ENCODE data around the gene LIPF.
"Not testable (repeated sequence)": the region's sequence is repeated elsewhere in the genome, so short reads cannot be mapped to it uniquely, and the experiment has no call there.

The LIPF gene, protein sequence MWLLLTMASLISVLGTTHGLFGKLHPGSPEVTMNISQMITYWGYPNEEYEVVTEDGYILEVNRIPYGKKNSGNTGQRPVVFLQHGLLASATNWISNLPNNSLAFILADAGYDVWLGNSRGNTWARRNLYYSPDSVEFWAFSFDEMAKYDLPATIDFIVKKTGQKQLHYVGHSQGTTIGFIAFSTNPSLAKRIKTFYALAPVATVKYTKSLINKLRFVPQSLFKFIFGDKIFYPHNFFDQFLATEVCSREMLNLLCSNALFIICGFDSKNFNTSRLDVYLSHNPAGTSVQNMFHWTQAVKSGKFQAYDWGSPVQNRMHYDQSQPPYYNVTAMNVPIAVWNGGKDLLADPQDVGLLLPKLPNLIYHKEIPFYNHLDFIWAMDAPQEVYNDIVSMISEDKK

DNA sequence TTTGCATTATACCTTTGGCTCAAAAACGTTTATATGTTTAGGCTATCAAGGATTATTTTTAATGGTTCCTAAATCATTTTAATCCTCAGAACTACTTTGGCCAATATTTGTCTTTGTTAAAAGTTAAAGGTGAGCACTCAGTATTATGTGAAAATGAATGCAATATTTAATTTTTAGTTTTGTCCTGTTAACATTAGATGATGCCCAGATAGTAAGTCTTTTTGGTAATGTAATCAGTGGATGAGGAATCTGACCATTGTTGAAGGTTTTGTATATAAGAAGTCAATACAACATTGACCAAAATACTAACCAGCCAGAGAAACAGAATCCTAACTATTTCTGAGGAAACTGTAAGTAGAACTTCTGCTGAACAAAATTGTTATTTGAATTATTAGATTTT, at the start of gene LIPF:
TSS of gene LIPF (plus strand) at position 301 of the 400 bp plus-strand sequence. CDS start 2,856 bp downstream, outside the sequence.
- no peak for DNase-seq (ENCODE audit: low read depth in 2 of 2)

DNA sequence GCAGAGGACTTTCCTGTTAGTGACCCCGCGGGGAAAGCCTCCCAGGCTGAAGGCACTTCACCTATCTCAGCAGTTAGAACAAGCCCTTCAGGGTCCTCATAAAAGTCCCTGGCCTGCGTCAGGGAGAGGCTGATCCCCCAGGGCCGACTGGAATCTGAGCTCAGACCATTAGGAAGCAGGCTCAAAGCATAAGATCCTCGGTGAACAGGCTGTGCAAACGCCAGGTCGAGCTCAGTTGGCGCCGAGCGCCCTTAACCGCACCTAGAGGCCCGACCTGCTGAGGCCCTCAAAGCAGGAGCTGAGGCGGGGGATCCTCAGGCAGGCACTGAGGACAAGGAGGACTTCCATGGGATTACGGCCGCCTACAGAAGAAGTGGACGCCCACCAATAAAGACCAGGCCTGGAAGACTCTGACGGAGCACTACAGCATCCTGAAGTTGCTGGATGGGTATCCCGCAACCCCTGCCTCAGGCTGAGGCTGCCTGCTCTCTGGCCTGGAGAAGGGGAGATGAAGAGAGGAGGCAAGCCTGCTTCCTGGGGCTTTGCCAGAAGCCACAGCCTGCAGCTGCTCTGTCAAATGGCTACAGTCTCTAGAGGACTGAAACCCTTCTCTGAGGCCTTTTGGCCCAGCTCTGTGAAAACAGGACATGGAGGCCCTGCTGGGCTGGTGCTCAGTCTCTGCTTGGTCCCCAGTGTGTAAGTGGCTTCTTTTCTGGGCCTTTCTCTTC, 47.8 kb upstream of the LIPF start:
- no peak for DNase-seq (ENCODE audit: low read depth in 2 of 2)

DNA sequence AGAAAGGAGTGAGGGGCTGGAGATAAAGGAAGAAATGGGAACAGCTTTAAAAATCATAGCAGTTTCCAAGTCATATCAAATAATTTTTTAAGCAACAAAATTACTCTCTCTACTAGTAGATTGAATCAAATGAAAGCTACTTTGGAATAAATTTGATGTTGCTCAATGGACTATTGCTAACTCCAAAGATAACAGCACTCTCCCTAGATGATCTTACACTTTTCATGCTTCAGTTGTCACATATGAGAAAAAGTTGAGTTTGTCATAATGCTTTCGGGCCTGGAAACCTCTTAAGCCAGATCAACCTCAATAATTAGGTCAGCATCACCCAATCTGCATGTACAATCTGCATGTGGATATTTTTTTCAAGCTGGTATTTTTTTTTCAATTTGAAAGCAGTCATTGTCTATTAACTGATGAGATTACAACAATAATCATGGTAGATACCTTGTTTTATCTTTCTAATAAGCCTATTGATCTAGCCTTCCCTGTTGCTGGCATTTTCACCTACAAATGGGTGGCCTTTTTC, 46.4 kb upstream of the LIPF start:
- no peak for DNase-seq (ENCODE audit: low read depth in 2 of 2)

DNA sequence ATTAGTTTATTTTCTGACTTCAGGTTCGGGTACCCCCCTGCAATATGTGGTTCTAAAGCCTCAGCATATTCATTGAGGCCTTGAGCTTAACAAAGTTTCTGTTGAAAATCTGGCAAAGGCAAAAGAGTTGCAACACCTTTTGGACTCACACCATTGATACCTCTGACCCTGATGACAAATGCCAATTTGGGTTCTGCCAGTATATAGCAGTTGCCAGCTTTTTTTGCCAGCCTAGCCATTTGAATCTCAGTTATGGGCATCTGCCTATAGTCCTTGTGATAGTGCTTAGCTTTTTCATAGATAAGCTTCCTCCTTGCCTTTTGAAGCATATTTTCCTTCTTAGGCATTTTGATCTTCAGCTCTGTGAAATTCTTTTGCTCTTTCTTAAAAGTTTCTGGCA, 45.7 kb upstream of the LIPF start:
- DNase-seq (ENCODE audit: low read depth in 2 of 2) = no peak

DNA sequence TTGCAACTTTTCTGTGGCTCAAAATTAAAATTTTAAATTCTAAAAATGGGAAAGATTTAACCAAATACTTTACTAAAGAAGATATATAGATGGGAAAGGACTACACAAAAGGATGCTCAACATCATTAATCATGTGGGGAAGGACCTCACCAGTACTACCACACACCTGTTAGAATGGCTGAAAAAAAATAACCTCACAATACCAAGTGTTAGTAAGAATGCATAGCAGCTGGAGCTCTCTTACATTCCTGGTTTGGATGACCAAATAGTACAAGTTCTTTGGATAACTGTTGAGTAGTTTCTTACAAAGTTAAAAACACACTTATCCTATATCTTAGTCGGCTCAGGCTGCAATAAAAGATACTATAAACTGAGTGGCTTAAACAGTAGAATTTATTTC, 43.8 kb upstream of the LIPF start:
- DNase-seq (ENCODE audit: low read depth in 2 of 2) = no peak

DNA sequence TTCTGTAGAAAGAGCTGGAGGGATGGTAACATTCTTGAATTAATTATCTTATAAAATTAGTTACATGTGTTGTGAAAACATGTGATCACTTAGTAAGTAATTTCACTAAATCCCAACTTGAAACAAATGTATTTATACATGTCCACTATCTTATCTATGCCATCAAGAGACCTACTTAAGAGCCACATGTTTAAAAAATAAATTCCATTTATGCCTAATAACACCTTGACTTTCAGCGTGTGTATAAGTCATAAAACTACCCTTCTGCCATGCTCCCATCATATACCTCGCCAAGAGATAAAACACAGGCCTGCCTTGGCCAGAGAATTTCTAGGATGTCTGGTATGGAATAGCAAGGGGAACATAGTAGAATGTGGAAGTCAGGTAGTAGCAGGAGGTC, 40.4 kb upstream of the LIPF start:
- no peak for DNase-seq (ENCODE audit: low read depth in 2 of 2)

DNA sequence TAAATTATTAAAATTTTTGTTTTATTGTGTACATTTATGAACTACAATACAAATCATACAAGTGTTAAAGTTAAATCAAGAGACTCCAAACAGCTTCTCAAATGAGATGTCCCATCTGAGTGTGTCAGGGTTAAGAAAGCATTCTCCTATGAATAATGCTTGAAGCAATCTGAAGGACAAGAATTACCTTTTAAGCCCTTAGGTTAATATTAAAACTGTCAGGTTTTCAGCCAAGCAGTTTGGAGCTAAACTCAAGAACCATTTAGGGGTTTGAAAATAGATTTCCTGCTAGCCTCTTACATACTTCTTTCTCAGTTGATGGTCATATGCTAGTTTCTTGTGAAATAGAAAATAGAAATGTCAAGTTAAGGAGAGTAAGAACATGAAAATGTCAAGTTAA, 39.4 kb upstream of the LIPF start:
- no peak for DNase-seq (ENCODE audit: low read depth in 2 of 2)

DNA sequence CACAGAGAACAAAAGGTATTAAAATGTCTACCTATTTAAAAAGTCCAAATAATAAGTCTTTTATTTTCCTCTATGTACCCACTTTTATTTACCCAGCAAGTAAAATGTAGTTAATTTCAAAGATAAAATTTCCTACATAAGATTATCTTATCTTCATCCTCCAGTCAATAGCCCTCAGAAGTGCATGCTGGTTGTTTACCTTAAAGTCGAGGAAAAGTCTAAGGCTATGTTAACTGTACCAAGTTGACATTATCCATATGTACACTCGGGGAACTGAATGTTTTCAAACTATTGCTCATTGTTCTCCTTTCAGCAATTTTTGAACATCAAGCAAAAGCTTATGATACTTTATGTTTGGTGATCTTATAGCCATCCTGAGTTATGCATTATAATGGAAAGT, 24.1 kb upstream of the LIPF start:
- DNase-seq (ENCODE audit: low read depth in 2 of 2) = no peak

DNA sequence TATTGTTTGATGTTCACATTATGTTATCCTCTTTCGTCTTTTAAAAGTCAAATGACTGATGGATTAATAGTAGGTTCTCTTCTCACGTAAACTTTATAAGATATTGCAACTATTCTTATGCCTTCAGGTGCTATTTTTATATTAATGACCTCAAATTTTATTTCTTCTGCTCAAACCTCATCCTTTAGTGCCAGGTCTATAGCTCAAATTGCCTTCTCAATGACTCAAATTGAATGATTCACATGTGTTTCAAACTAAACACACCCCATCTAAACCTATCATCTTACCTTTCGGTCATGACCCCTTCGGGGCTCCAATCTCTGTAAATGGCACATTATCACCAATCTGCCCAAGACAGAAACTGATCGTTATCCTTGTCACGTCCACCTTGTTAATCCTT, 22.0 kb upstream of the LIPF start:
- no peak for DNase-seq (ENCODE audit: low read depth in 2 of 2)

DNA sequence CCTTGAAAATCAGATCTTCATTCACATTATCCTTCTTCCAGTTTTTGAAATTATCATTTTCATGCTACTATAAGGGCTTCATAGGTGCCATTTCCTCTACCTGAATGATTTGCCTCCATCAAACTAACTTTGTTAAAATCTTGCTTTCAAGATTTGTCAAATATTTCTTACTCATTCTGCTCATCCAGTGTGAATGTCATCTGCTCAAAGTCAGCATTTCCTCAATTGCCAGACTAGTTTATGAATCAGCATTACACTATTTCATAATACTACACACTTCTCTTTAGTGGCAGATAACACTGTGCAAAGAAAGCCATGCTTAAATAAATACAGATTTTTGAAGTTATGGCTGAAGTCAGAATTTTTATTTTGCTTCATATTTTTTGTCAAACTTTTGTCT, 21.3 kb upstream of the LIPF start:
- DNase-seq (ENCODE audit: low read depth in 2 of 2) = no peak

DNA sequence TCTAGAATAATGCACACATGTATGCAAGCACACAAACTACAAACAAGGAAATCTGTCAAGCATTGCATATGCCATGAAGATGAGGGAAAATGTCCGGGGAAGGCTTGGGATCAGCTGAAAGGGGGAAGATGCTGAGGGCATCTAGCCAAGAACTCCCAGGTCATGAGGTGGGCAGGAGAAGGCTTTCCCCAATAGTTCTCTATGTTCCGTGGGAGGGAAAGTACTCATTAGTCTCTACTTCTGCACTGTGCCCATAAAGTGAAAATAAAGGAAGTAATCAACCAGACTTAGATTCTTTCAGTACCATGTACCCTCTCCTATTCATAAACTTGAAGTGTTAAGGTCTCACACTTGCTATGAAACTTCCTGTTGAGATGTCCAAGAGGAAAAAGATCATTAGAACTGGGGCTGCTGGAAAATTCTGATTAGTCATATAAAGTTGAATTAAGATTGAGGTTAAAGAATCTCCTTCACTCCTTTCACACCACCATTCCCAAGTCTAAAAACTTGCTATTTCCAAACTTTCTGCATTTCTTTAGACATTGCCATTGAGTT, 17.1 kb upstream of the LIPF start:
- DNase-seq (ENCODE audit: low read depth in 2 of 2) = no peak

DNA sequence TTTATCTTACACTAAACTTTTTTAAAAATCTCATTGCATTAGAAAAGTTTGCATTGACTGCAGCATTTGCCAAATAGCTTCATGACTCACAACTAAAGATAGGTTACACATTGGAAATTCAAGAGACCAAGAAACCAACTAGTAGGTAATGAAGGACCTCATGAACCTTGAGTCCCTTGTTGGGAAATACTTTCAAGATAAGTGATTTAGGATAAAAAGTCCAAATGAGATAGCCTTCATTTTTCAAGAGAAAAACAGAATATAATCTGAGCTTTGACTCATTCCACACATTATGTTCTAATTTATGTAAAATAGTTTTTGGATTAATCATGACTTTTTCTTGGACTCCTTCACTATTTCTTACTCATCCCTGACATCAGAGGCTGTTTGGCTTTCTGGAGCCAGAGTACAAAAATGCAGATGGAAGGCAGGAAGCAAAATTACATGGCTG, 13.1 kb upstream of the LIPF start:
- no peak for DNase-seq (ENCODE audit: low read depth in 2 of 2)

DNA sequence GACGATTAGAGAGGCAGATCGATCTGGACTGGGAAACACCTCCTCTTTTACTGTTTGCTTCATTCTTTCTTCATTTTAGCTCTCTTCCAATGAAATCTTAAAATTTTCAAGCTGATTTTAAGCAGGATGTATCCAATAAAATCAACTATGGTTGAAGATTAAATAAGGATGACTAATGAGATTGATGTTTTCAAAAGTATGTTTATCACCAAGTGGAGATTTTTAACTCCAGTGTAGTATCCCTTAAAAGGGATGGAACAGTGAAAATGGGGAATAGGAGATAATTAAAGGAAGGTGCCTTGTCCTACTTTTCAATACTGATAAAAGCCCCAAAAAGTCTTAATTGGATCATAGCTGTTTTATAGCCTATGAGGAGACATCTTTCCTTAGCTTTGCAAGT, 11.6 kb upstream of the LIPF start:
- DNase-seq (ENCODE audit: low read depth in 2 of 2) = no peak

DNA sequence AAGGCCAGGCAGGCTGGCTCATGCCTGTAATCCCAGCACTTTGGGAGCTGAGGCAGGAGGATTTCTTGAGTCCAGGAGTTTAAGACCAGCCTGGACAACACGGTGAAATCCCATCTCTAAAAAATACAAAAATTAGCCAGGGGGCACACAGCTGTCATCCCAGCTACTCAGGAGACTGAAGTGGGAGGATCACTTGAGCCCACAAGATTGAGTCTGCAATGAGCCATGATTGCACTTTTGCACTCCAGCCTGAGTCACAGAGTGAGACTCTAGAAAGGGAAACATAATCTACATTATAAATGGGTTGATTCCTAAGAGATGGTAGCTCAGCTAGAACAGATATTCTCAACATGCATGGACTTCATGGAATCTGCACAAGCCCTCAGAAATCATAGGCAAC, 6.3 kb upstream of the LIPF start:
- DNase-seq (ENCODE audit: low read depth in 2 of 2) = no peak

DNA sequence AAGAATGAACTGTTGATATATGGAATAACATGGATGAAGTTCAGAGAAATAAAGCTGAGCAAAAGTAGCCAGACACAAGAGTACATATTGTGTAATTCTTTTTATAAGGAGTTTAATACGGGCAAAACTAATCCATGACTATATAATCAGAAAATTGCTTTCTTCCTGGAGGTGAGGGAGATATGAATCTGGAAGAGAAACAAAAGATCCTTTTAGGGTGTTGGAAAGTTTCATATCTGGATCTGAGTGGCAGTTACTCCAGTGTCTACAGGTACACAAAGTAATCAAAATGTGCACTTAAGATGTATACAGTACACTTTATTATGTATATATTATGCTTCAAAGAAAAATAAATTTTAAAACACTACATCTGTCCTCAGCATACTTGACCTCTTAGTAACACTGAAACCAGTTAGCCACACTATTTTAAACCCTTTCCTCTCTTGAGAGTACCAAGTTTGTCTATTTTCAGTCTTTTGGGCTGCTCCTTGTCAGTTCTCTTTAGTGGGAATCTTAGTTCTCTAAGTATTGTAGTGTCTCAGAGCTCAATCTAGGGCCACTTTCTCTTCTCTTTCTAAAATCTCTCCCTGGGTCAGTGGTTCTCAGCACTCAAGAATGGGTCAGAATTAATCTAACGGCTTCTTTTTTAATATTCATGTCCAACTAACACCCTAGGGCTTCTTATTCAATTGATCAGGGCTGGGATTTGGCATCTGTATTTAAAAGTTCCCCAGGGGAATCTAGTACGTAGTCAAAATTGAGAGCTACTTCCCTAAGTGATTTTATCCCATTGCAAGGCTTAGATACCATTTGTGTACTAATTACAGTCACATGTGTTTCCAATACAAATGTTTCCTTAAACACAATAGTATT, 4.3 kb upstream of the LIPF start:
- no peak for DNase-seq (ENCODE audit: low read depth in 2 of 2)

DNA sequence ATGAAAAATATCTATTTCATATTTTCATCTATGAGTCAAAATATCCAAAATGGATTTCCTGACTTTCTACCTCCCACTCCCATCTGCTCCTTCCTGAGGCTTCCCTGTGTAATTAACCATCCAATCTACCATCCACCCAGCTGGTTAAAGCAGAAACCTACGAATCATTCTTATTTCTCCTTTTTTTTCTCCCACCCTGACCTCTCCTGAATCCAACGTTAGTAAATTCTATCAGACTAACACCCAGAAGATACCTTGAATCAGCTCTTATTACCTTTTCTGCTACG, 3.7 kb upstream of the LIPF start:
- no peak for DNase-seq (ENCODE audit: low read depth in 2 of 2)

DNA sequence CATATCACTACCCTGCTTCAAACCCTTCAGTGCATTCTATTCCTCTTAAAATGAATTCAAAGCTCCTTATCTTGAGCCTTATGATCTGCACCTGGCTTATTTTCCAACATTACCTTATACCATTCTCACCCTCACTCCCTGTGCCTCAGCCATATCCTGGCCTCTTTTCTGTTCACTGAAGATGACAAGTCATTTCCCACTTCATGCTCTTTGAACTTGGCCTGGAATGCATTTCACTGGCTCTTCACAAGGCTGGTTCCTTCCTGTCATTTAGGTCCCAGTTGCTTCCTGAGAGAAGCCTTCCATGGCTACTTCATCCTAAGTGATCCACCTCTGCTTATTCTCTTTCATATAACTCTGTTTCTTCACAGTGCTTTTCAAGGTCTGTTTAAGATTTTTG, 3.2 kb upstream of the LIPF start:
- no peak for DNase-seq (ENCODE audit: low read depth in 2 of 2)

DNA sequence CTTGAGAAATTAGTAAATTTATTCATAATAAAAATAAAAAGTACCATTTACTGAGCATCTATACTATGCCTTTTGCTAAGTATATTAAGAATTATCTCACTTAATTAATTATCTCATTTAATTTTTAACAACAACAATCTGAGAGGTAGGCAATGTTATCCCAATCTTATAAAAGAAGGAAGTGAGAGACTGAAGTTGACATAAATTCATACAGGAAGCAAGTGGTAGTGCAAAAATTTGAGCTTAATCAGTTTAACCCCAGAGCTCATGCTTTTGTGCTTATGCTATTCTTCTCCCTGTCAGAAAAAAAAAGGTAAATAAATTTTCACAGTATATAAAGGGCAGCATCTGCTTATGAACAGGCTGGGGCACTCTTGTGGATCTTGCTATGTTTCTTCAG, 2.7 kb upstream of the LIPF start:
- DNase-seq (ENCODE audit: low read depth in 2 of 2) = no peak

DNA sequence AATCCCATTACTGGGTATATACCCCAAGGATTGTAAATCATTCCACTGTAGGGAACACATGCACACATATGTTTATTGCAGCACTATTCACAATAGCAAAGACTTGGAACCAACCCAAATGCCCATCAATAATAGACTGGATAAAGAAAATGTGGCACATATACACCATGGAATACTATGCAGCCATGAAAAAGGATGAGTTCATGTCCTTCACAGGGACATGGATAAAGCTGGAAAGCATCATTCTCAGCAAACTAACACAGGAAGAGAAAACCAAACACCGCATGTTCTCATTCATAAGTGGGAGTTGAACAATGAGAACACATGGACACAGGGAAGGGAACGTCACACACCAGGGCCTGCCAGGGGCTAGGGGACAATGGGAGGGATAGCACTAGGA, 1.1 kb upstream of the LIPF start:
- DNase-seq (ENCODE audit: low read depth in 2 of 2) = not testable (repeated sequence)

DNA sequence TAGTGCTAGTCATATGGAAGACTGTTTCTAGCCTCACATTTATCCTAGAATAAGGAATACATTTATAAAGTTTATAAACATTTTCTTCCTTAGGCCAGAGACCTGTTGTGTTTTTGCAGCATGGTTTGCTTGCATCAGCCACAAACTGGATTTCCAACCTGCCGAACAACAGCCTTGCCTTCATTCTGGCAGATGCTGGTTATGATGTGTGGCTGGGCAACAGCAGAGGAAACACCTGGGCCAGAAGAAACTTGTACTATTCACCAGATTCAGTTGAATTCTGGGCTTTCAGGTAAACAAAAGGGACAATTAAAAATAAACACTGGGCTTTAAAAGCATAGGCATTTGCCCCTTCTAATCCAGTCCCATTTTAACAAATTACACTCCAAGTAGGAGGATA, 4.2 kb downstream of the LIPF start:
- DNase-seq (ENCODE audit: low read depth in 2 of 2) = no peak

DNA sequence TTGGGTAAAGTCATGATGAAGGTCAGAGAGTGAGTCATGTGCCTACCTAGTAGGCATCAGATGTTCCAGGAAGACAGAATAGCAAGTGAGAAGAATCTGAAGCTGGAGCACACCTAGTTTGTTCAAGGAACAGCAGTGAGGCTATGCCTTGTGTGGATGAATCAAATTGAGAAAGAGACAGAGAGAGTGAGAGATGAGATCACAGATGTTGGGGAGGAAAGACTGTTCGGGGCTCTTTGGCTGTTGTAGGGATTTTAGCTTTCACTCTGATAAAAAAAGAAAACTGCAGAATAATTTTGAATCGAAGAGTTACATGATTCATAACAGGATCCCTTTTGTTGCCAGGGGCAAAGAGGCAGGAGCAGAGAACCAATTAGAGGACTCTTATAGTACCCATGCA, 6.3 kb downstream of the LIPF start:
- no peak for DNase-seq (ENCODE audit: low read depth in 2 of 2)

DNA sequence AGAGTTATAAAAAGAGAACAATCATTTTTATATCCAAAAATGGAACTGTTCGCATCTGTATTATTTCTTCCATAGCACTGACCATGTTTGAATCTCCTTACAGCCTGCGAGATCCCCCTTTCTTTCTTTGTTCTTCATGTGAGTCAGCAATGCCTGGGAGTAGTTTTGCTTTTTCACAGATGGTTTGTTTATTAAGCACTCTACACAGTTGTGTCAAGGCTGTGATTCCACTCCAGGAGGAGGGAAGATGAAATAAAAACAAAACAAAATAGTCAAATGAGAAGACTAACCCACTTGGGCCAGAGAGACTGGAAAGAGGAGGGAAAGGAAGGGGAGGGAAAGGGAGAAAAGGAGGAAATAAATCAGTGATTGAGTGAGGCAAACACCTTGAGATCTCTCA, 7.8 kb downstream of the LIPF start:
- DNase-seq (ENCODE audit: low read depth in 2 of 2) = no peak

Measured in stimulated activated CD4-positive, alpha-beta T cell treated with anti-CD3 and anti-CD28 coated beads, Interleukin-1b, Interleukin-23, amount 100 ng/mL, for 4 hours (primary cell).